Parathyroid adenoma (tissue), 2 donors: ENCODE measurements around the gene ESYT2.
"Not testable (repeated sequence)": the region's sequence is repeated elsewhere in the genome, so short reads cannot be mapped to it uniquely, and the experiment has no call there.

ENCODE experiments used
- H2AFZ ChIP-seq: fragments of 300-600 bp; sonication (generic); one replicate; pipeline ENCODE4 v1.7.0; 2017; ENCODE audit warnings: antibody characterized with exemption, mild to moderate bottlenecking
- H3K27ac ChIP-seq: fragments of 300-600 bp; sonication (generic); one replicate; pipeline ENCODE4 v1.7.0; 2017
- H3K27me3 ChIP-seq: fragments of 300-600 bp; sonication (generic); one replicate; pipeline ENCODE4 v1.7.0; 2017; ENCODE audit warnings: low read length; ENCODE audit not compliant: control insufficient read depth, insufficient read depth
- H3K36me3 ChIP-seq: fragments of 300-600 bp; sonication (generic); one replicate; pipeline ENCODE4 v1.7.0; 2017; ENCODE audit warnings: low read length; ENCODE audit not compliant: control insufficient read depth, insufficient read depth
- H3K4me1 ChIP-seq: fragments of 300-600 bp; sonication (generic); one replicate; pipeline ENCODE4 v1.7.0; 2017; ENCODE audit warnings: control low read depth
- H3K4me2 ChIP-seq: fragments of 300-600 bp; sonication (generic); one replicate; pipeline ENCODE4 v1.7.0; 2017; ENCODE audit warnings: low read length
- H3K4me3 ChIP-seq: fragments of 300-600 bp; sonication (generic); one replicate; pipeline ENCODE4 v1.7.0; 2017; ENCODE audit warnings: low read depth, low read length
- H3K79me2 ChIP-seq: fragments of 300-600 bp; sonication (generic); one replicate; pipeline ENCODE4 v1.7.0; 2017; ENCODE audit warnings: control low read depth
- H3K9ac ChIP-seq: fragments of 300-600 bp; sonication (generic); one replicate; pipeline ENCODE4 v1.7.0; 2017; ENCODE audit warnings: mild to moderate bottlenecking
- H3K9me3 ChIP-seq: fragments of 300-600 bp; sonication (generic); one replicate; pipeline ENCODE4 v1.7.0; 2017; ENCODE audit warnings: low read length; ENCODE audit not compliant: control insufficient read depth
- CTCF ChIP-seq: fragments of 300-600 bp; sonication (generic); IDR thresholded peaks from one replicate; pipeline ENCODE4 v1.7.0; 2017; ENCODE audit warnings: antibody characterized with exemption, mild to moderate bottlenecking
- donor health status: primary hyperparathyroidism.

The ESYT2 gene

GRCh38 chr7:158699341-158699740 lies 130.0 kb downstream of the ESYT2 start:
- H3K9me3 ChIP-seq, result no peaks in the 10 kb centered on the region
- H3K27me3 ChIP-seq, result no peaks in the 10 kb centered on the region
- H3K4me1 ChIP-seq, result peaks cover 2% of the 10 kb centered on the region
- H3K36me3 ChIP-seq, result no peaks in the 10 kb centered on the region
- no peak overlapping the region for H3K4me2 ChIP-seq
- H3K27ac ChIP-seq, result no peak overlapping the region
- no peak overlapping the region for H3K9ac ChIP-seq
- H3K79me2 ChIP-seq, result peaks cover 2% of the 10 kb centered on the region
- H3K4me3 ChIP-seq, result no peak overlapping the region
- no peak overlapping the region for H2AFZ ChIP-seq
- no peak for TF ChIP-seq CTCF

DNA sequence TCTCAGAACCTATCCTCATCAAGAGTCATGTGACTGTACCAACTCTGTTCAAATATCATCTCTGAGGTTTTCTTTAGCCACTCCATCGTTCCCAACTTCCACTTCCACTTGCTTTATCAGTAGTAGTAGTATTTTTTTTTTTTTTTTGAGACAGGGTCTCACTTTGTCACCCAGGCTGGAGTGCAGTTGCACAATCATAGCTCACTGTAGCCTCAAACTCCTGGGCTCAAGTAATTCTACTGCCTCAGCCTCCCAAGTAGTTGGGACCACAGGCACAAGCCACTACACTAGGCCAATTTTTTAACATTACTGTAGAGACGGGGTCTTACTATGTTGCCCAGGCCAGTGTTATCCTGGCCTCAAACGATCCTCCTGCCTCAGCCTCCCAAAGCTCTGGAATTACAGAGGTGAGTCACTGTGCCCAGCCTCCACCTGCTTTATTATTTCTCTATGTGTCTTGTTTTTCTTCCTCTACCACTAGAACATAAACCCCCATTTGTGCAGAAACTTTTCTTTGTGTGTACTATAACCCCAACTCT lies 130.6 kb downstream of the ESYT2 start:
- H3K27me3 ChIP-seq, result no peaks in the 10 kb centered on the region
- H3K9ac ChIP-seq, result no peak overlapping the region
- H3K4me3 ChIP-seq, result no peak overlapping the region
- H3K36me3 ChIP-seq, result no peaks in the 10 kb centered on the region
- TF ChIP-seq CTCF, result no peak
- no peak overlapping the region for H3K27ac ChIP-seq
- peaks cover 2% of the 10 kb centered on the region for H3K4me1 ChIP-seq
- no peaks in the 10 kb centered on the region for H3K9me3 ChIP-seq
- no peak overlapping the region for H3K4me2 ChIP-seq
- H2AFZ ChIP-seq, result no peak overlapping the region
- no peaks in the 10 kb centered on the region for H3K79me2 ChIP-seq

GRCh38 chr7:158697597-158697996 lies 131.7 kb downstream of the ESYT2 start:
- not testable (repeated sequence) for H3K9me3 ChIP-seq, H3K79me2 ChIP-seq, H3K27ac ChIP-seq, H3K36me3 ChIP-seq, H3K27me3 ChIP-seq, H3K9ac ChIP-seq, H3K4me1 ChIP-seq, H3K4me2 ChIP-seq, H2AFZ ChIP-seq, H3K4me3 ChIP-seq

GRCh38 chr7:158695726-158696452 lies 133.4 kb downstream of the ESYT2 start:
- Histone ChIP-seq H3K4me1 (no peaks in the 10 kb centered on the region), H3K27me3 (no peaks in the 10 kb centered on the region), H2AFZ (peak overlapping the region; percentile 63), H3K4me2 (no peak overlapping the region), H3K36me3 (no peaks in the 10 kb centered on the region), H3K27ac (no peak overlapping the region), H3K79me2 (no peaks in the 10 kb centered on the region), H3K9ac (no peak overlapping the region), H3K4me3 (no peak overlapping the region), H3K9me3 (no peaks in the 10 kb centered on the region)
- peak; percentile 48 for TF ChIP-seq CTCF

DNA sequence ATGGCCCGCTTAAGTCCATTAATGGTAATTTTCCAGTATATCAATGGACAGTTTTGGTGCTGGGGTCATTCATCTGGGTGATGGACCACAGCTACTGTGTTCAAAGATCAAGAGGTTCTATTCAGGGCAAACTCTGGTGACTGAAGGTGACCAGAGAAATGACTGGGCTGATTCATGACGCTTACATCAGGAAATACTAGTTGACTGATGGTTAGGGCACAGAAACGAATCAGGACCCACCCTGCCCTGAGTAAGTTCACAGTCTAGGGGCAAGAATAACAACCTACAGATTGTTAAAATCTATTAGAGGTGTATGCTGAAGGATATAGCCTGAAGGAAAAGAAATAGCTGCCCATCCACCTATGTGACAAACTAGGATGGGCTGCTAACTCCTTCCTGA lies 134.3 kb downstream of the ESYT2 start:
- no peaks in the 10 kb centered on the region for H3K79me2 ChIP-seq
- no peaks in the 10 kb centered on the region for H3K36me3 ChIP-seq
- no peak overlapping the region for H3K4me2 ChIP-seq
- no peak overlapping the region for H3K4me3 ChIP-seq
- H3K27ac ChIP-seq, result no peak overlapping the region
- no peak for TF ChIP-seq CTCF
- H2AFZ ChIP-seq, result no peak overlapping the region
- no peaks in the 10 kb centered on the region for H3K27me3 ChIP-seq
- H3K4me1 ChIP-seq, result no peaks in the 10 kb centered on the region
- H3K9ac ChIP-seq, result no peak overlapping the region
- H3K9me3 ChIP-seq, result no peaks in the 10 kb centered on the region
